Left ventricle myocardium superior (tissue), 1 donor: ENCODE data around the gene LMX1B. TPM values are rescaled to one million over a fixed set of nuclear protein-coding genes. Genes with fewer than 3 reads are reported as not detected.

ENCODE experiments used
- ATAC-seq: fragments of 200-7000 bp; cut with Tn5 transposase; one replicate; pipeline ENCODE4 v1.9.1; 2020; ENCODE audit warnings: mild to moderate bottlenecking, moderate library complexity
- DNase-seq: peaks from one replicate; pipeline ENCODE4 v3.0.0-alpha.2; 2020
- intact Hi-C: fragments of 100-400 bp; cut with micrococcal nuclease; formaldehyde crosslinking; loops from one replicate; pipeline ENCODE4 v1.11.0; 2022
- total RNA-seq: library from RNA; stranded (reverse); fragmentation: NEBNext Ultra II Directional; extraction: Animal tissue kit (Norgen Biotek cat#: 25700); gene quantifications from one replicate; pipeline ENCODE4 v1.2.1, GENCODE V29; 2021
- donor health status: DM: no; HTN: yes; CAD: no; lungs with severe emphysema.

LMX1B gene
- total RNA-seq, 1 donor from 2014 or later = 0.74 TPM

- ATAC-seq (no peak), DNase-seq (no peak)
- intact Hi-C loops = no loop called here
These were observed 2.2 kb downstream of the LMX1B start for GRCh38 chr9:126615791-126616447.

DNA sequence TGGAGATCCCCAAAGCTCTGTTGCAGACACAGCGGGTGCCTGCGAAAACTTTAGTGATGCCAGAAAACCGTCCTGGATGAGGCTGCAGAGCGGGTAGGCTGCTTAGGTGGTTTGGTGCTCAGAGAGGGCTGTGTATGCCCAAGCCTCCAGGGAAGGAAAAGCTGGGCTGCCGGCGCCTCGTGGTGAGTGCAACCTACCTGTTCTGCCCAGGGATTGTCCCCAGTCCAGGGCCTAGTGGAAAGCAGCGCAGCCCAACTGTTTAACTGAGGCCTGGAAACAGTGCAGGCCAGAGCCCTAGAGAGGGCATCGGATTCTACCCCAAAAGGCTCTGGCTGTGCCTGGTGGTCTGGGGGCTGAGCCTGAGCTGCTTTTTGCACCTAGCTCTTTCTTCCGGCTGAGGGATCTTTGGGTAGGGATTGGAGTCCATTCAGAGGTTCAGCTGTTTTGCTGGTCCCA is 2.8 kb downstream of the LMX1B start:
- intact Hi-C loops = no loop called here
- DNase-seq = no peak
- ATAC-seq = no peak

- no peak for DNase-seq
- no peak for ATAC-seq
- intact Hi-C loops = no loop called here
These were observed 3.5 kb downstream of the LMX1B start for GRCh38 chr9:126617003-126617822.

- DNase-seq = no peak
- ATAC-seq = no peak
- intact Hi-C loops = no loop called here
These were observed 4.1 kb downstream of the LMX1B start for GRCh38 chr9:126617823-126618165.

DNA sequence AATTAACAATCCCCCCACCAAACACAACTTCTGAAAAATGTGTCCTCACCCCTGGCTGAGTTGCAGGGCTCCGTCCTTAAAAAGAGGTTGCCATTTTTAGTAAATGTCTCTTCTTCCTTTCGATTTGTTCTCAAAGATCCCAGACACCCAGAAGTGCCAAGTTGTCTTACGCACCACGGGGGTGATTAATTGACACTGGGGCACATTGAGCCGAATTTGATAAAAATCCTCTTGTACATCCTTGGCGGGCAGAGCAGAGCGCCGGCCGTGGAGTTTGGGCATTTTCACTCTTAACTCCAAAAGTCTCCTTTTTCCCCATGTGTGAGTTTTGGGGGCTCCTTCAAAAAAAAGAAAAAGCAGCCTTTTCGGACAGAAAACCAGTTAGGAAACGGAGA is 4.5 kb downstream of the LMX1B start:
- intact Hi-C loops = no loop called here
- ATAC-seq (no peak), DNase-seq (no peak)

DNA sequence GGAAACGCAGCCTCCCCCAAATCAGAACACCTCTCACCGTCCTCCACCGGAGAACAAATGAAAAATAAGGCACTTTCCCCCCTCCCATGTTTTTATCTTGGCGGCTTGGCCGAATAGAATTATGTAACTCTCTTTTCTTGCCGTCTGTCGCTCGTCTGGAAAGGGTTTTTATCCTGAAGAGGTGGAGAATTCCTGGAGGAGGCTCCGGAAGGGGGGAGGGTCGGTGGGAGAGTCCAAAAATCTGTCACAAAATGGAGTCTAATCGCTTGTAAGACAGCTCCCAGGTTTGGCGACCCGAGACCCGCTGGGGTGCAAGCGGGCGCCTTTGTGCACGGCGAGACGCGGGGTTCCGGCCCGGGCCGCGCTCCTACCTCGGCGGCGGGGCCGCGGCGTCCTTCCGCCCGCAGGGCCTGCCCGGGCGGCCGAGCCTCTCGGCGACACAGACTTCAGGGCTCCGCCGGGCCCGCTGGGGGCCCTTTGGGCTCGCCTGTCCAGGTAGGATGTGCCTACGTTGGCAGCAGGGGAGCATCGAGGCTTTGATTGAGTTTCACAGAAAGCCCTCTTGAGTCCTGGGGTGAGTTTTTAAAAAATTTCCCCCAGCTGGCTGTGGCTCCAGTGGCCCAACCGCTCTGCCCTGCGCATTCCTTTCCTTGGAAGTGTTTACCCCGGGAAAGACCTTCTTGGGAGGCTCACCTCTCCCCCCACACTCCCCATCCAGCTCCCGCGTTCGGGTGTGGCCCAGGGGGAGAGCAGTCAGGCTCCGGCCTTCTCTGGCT is 5.0 kb downstream of the LMX1B start:
- ATAC-seq = no peak
- no peak for DNase-seq
- intact Hi-C loops = no loop called here

DNA sequence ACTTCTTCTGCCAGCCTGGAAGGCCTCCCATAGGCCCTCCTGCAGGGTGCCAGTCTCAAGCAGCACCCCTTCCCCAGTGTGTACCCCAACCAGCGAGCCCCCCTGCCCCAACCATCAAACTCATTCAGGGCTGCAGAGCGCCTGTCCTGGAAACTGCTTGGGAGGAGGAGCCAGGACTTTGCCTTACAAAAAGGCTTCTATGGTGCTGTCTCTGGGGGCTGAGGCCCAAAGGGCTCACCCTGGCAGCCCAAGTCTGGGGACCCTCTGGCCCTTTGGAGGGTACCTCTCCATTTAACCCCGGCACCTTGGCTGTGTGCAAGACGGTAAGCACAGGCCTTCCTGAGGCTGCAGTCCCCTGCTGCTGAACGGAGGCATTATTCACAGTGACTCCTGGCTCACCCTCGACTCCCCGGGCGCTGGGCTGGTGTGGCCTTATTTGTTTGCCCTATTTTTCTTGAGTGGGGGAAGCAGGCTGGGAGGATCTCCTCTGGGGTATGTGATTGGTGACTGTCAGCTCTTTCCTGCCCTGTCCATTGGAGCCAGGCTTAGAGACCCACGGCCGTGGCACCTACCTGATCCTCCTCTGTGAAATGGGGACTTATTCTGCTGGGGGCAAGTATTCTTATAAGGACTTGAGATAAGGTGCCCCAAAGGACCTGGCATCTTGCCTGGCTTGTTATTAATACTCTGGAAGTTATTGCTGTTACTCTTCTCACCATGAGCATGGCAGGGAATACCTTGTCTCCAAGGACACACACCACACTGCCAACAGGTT is 5.8 kb downstream of the LMX1B start:
- intact Hi-C loops = no loop called here
- no peak for DNase-seq
- ATAC-seq = no peak

DNA sequence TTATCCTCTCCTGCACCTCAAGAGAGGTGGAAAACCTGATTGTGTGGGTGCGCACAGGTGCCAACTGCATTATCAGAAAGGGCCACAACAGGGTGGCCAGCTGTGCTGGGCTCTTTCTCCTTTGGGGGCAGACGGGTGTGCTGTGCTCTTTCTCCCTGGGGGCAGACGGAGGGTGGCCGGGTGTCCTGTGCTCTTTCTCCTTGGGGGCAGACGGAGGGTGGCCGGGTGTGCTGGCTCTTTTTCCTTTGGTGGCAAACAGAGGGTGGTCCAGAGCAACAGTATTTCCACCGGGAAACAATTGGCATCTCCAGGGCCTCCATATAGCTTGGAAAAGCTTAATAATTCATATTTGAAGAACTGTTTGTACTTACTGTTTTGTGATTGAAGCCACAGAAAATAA is 6.8 kb downstream of the LMX1B start:
- no peak for ATAC-seq
- intact Hi-C loops = no loop called here
- no peak for DNase-seq

- intact Hi-C loops = no loop called here
- ATAC-seq = no peak
- no peak for DNase-seq
These were observed 7.6 kb downstream of the LMX1B start for GRCh38 chr9:126621061-126621918.

DNA sequence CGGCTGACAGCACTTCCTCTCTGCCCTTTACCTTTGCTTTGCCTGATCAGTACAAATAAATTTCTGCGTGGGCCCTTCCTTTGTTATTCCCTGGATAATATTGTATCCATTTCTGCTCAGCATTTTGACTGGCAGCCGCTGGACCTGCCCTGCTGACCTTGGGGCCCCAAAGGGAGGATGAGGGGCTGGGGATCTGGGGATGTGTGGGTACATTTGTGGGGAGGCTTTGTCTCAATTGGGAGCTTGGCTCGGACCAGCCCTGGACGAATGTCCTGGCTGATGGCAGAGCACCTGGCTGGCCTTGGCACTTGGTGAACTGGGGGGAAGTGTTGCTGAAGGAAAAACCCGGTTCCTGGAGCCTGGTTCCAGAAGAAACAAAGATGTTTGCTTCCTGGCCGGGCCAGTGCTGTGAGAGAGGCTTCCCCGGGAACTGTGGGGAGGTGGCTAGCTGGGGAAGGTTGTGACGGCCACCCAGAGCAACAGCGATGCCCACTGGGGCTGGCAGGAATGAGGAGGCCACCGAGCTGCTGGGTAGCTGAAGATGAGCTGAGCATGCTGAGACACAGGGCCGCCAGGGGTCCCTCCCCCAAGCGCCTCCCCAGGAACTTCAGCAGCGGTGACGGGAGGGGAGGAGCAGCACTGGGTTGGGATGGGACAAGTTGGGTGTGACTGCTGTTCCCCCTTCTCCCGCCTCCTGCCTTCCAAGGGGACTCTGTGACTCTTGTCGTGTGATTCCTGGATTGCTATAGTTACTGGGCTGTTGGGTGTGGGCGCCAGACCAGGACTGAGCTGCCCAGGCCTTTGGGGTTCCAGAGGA is 8.4 kb downstream of the LMX1B start:
- intact Hi-C loops = no loop called here
- ATAC-seq (no peak), DNase-seq (no peak)

DNA sequence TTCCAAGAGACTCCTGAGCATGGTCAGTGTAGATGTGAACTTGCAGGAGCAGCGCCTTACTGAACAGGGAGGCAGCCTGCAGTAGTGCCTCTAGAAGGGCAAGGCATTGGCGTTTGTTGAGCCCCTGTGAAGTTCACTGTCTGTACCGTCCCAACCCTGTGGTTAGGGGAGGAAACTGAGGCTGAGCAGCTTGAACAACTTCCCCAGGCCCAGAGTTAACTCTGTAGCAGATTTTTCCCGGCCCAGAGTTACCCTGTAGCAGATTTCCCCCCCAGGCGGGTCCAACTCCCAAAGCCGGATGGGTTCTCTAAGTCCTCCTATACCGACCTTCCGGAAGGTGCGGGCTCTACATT is 9.6 kb downstream of the LMX1B start:
- no peak for ATAC-seq
- intact Hi-C loops = no loop called here
- no peak for DNase-seq

DNA sequence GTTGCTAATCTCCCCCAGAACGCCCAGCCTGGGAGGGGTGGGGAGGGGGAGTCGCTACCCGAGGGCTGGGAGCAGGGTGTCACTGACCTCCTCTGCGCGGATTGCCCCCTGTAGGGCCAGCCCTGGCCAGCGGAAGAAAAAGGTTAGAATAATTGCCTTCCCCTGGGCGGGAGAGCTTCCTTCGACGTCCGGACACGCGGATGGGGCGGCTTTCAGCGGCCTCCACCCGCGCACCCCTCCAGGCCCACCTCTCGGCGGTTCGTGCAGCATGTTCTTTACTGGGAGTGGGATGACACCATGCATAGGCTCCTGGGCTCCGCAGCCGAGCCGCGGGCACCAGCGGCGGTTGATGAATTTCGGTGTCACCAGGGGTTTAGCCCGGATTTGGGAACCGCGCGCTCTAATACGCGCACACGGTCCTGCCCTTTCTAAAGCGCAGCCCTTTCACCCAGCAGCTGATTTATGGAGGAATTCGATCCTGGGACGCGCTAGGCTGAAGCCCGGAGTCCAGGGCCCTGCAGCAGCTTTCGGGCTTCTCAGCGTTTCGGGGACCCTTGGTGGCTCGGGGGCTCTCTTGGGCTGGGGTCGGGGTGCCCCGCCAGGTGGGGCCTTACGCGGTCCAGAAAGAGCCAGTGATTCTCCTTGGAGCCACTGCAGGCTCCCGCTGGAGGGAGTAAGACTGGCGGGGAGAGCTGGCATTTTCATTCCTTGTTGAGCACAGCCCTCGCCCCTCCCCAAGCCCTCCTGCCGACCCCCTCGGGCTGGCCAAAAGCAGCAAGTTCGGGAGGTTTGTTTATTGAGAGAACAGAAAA is 10.1 kb downstream of the LMX1B start:
- intact Hi-C loops = no loop called here
- ATAC-seq = no peak
- no peak for DNase-seq

GRCh38 chr9:126624479-126624826 is 10.7 kb downstream of the LMX1B start:
- intact Hi-C loops = no loop called here
- DNase-seq (no peak), ATAC-seq (no peak)

- ATAC-seq = no peak
- intact Hi-C loops = no loop called here
- DNase-seq = no peak
These were observed 11.2 kb downstream of the LMX1B start for GRCh38 chr9:126624912-126625311.

- intact Hi-C loops = no loop called here
- DNase-seq (no peak), ATAC-seq (no peak)
These were observed 11.8 kb downstream of the LMX1B start for GRCh38 chr9:126625329-126626126.

GRCh38 chr9:126626127-126626925 is 12.6 kb downstream of the LMX1B start:
- ATAC-seq = peak; percentile 19
- intact Hi-C loops = no loop called here
- DNase-seq = no peak
